Esophagus muscularis mucosa (tissue), 4 donors: ENCODE data around the gene ACP3.

Experiments used
- CTCF ChIP-seq, 3 experiments: fragments of 200-600 bp in 2 of 3; fragments of 450-650 bp in 1 of 3; sonication (generic) in 2 of 3; IDR thresholded peaks; one replicate each; pipeline ENCODE4 v1.5.1; 2017 to 2019; ENCODE audit warnings: antibody characterized with exemption in 3 of 3, mild to moderate bottlenecking in 2 of 3, moderate library complexity in 1 of 3
- EP300 ChIP-seq: sonication (generic); formaldehyde crosslinking; IDR thresholded peaks from one replicate; pipeline ENCODE4 v1.6.1; 2017; ENCODE audit warnings: antibody characterized with exemption
- POLR2A ChIP-seq: fragments of 450-650 bp; IDR thresholded peaks from one replicate; pipeline ENCODE4 v1.6.1; 2017; ENCODE audit warnings: antibody characterized with exemption, moderate library complexity, mild to moderate bottlenecking, low read depth
- POLR2AphosphoS5 ChIP-seq, 2 donors: sonication (generic); formaldehyde crosslinking; IDR thresholded peaks; one replicate each; pipeline ENCODE4 v1.6.1; 2017; ENCODE audit warnings: antibody characterized with exemption in 2 of 2

- no peak for TF ChIP-seq POLR2AphosphoS5 (IDR thresholded peaks at IDR 0.05)
- no peak for TF ChIP-seq CTCF (IDR thresholded peaks at IDR 0.05)
- TF ChIP-seq POLR2A: no peak
- no peak for TF ChIP-seq EP300
Measured at GRCh38 chr3:132342610-132343009, 25.4 kb downstream of the ACP3 start.
